ENCODE results near the gene TNNI2. TPM values are rescaled to one million over a fixed set of nuclear protein-coding genes. Genes with fewer than 3 reads are reported as not detected.

TNNI2 gene
- total and polyA plus RNA-seq, 5 donors from 2014 or later: not detected

- ATAC-seq (ENCODE audit: low read depth in 2 of 2): peak; percentile 52 to 62
- Histone ChIP-seq H3K9me3 (ENCODE audit: control insufficient read depth in 2 of 2, low read length in 2 of 2) (no peaks in the 10 kb centered on the region), H3K36me3 (ENCODE audit: control insufficient read depth, insufficient read depth, low read length) (no peaks in the 10 kb centered on the region), H3K27ac (ENCODE audit: insufficient read depth, low read length, poor library complexity, severe bottlenecking) (peak overlapping the region; percentile 76), H3K27me3 (ENCODE audit: control insufficient read depth, insufficient read depth, low read length) (no peaks in the 10 kb centered on the region), H3K4me1 (ENCODE audit: control insufficient read depth, insufficient read depth, low read length, poor library complexity, severe bottlenecking) (peaks cover 74% of the 10 kb centered on the region), H3K4me3 (ENCODE audit: low read depth, low read length) (peak overlapping the region; percentile 81)
- H3K4me3 Mint-ChIP-seq: peak overlapping the region; percentile 83 to 91 (median 87)
- no peaks in the 10 kb centered on the region for H3K9me3 Mint-ChIP-seq
- peak in 2 of 3 donors; percentile 62 to 71 for DNase-seq
- peak overlapping the region; percentile 96 to 100 (median 99) for H3K27ac Mint-ChIP-seq
- H3K27me3 Mint-ChIP-seq: peaks cover 4% of the 10 kb centered on the region
- no peaks in the 10 kb centered on the region for H3K36me3 Mint-ChIP-seq
- peaks cover 12 to 76% (median 35%) of the 10 kb centered on the region in 4 donors for H3K4me1 Mint-ChIP-seq
These were observed 7.0 kb downstream of the TNNI2 start for GRCh38 chr11:1845561-1846452.

GRCh38 chr11:1846453-1846932 lies 7.7 kb downstream of the TNNI2 start:
- H3K27ac ChIP-seq (ENCODE audit: insufficient read depth, low read length, poor library complexity, severe bottlenecking): peak overlapping the region; percentile 76
- no peak for ATAC-seq (ENCODE audit: low read depth in 2 of 2)
- Mint-ChIP-seq H3K36me3 (no peaks in the 10 kb centered on the region), H3K4me3 (peak overlapping the region in 1 of 4 donors; percentile 66), H3K27me3 (peaks cover 7% of the 10 kb centered on the region), H3K27ac (peak overlapping the region in 2 of 3 donors; percentile 86 to 92), H3K4me1 (peaks cover 12 to 83% (median 38%) of the 10 kb centered on the region in 4 donors), H3K9me3 (no peaks in the 10 kb centered on the region)
- no peaks in the 10 kb centered on the region for H3K27me3 ChIP-seq (ENCODE audit: control insufficient read depth, insufficient read depth, low read length)
- no peak overlapping the region for H3K4me3 ChIP-seq (ENCODE audit: low read depth, low read length)
- no peaks in the 10 kb centered on the region for H3K9me3 ChIP-seq (ENCODE audit: control insufficient read depth in 2 of 2, low read length in 2 of 2)
- peaks cover 81% of the 10 kb centered on the region for H3K4me1 ChIP-seq (ENCODE audit: control insufficient read depth, insufficient read depth, low read length, poor library complexity, severe bottlenecking)
- H3K36me3 ChIP-seq (ENCODE audit: control insufficient read depth, insufficient read depth, low read length): no peaks in the 10 kb centered on the region
- no peak for DNase-seq

- no peaks in the 10 kb centered on the region for H3K36me3 Mint-ChIP-seq
- no peak overlapping the region for H3K27ac ChIP-seq (ENCODE audit: insufficient read depth, low read length, poor library complexity, severe bottlenecking)
- H3K4me3 ChIP-seq (ENCODE audit: low read depth, low read length): no peak overlapping the region
- H3K27ac Mint-ChIP-seq: peak overlapping the region; percentile 73 to 92 (median 86)
- H3K9me3 Mint-ChIP-seq: no peaks in the 10 kb centered on the region
- H3K36me3 ChIP-seq (ENCODE audit: control insufficient read depth, insufficient read depth, low read length): no peaks in the 10 kb centered on the region
- peaks cover 7% of the 10 kb centered on the region for H3K27me3 Mint-ChIP-seq
- H3K4me1 Mint-ChIP-seq: peaks cover 12 to 90% (median 39%) of the 10 kb centered on the region in 4 donors
- H3K4me1 ChIP-seq (ENCODE audit: control insufficient read depth, insufficient read depth, low read length, poor library complexity, severe bottlenecking): peaks cover 87% of the 10 kb centered on the region
- H3K27me3 ChIP-seq (ENCODE audit: control insufficient read depth, insufficient read depth, low read length): no peaks in the 10 kb centered on the region
- peak overlapping the region in 3 of 4 donors; percentile 15 to 66 (median 54) for H3K4me3 Mint-ChIP-seq
- no peaks in the 10 kb centered on the region for H3K9me3 ChIP-seq (ENCODE audit: control insufficient read depth in 2 of 2, low read length in 2 of 2)
- ATAC-seq (ENCODE audit: low read depth in 2 of 2) (no peak), DNase-seq (no peak)
These were observed 8.4 kb downstream of the TNNI2 start for GRCh38 chr11:1847006-1847735.

- Mint-ChIP-seq H3K27me3 (peaks cover 7% of the 10 kb centered on the region), H3K4me1 (peaks cover 12 to 95% (median 44%) of the 10 kb centered on the region in 4 donors), H3K36me3 (peaks cover 4% of the 10 kb centered on the region), H3K4me3 (peak overlapping the region in 3 of 4 donors; percentile 9 to 54 (median 15)), H3K27ac (peak overlapping the region; percentile 73 to 80 (median 79)), H3K9me3 (no peaks in the 10 kb centered on the region)
- no peak overlapping the region for H3K27ac ChIP-seq (ENCODE audit: insufficient read depth, low read length, poor library complexity, severe bottlenecking)
- no peaks in the 10 kb centered on the region for H3K27me3 ChIP-seq (ENCODE audit: control insufficient read depth, insufficient read depth, low read length)
- no peak overlapping the region for H3K4me3 ChIP-seq (ENCODE audit: low read depth, low read length)
- no peaks in the 10 kb centered on the region for H3K36me3 ChIP-seq (ENCODE audit: control insufficient read depth, insufficient read depth, low read length)
- no peak for ATAC-seq (ENCODE audit: low read depth in 2 of 2)
- DNase-seq: no peak
- no peaks in the 10 kb centered on the region for H3K9me3 ChIP-seq (ENCODE audit: control insufficient read depth in 2 of 2, low read length in 2 of 2)
- H3K4me1 ChIP-seq (ENCODE audit: control insufficient read depth, insufficient read depth, low read length, poor library complexity, severe bottlenecking): peaks cover 95% of the 10 kb centered on the region
These were observed 9.3 kb downstream of the TNNI2 start for GRCh38 chr11:1847926-1848639.

- peaks cover 90% of the 10 kb centered on the region for H3K4me1 ChIP-seq (ENCODE audit: control insufficient read depth, insufficient read depth, low read length, poor library complexity, severe bottlenecking)
- H3K27me3 ChIP-seq (ENCODE audit: control insufficient read depth, insufficient read depth, low read length): no peaks in the 10 kb centered on the region
- Mint-ChIP-seq H3K4me3 (peak overlapping the region in 2 of 4 donors; percentile 69 to 79), H3K4me1 (peaks cover 12 to 91% (median 40%) of the 10 kb centered on the region in 4 donors), H3K27me3 (peaks cover 7% of the 10 kb centered on the region), H3K27ac (peak overlapping the region; percentile 47 to 96 (median 79)), H3K9me3 (no peaks in the 10 kb centered on the region), H3K36me3 (peaks cover 4% of the 10 kb centered on the region)
- no peak overlapping the region for H3K4me3 ChIP-seq (ENCODE audit: low read depth, low read length)
- no peaks in the 10 kb centered on the region for H3K36me3 ChIP-seq (ENCODE audit: control insufficient read depth, insufficient read depth, low read length)
- no peak for ATAC-seq (ENCODE audit: low read depth in 2 of 2)
- no peak for DNase-seq
- no peak overlapping the region for H3K27ac ChIP-seq (ENCODE audit: insufficient read depth, low read length, poor library complexity, severe bottlenecking)
- no peaks in the 10 kb centered on the region for H3K9me3 ChIP-seq (ENCODE audit: control insufficient read depth in 2 of 2, low read length in 2 of 2)
These were observed 10.1 kb downstream of the TNNI2 start for GRCh38 chr11:1848640-1849430.

- Mint-ChIP-seq H3K4me1 (peaks cover 0 to 79% (median 28%) of the 10 kb centered on the region in 4 donors), H3K27ac (peak overlapping the region; percentile 96 to 99 (median 99)), H3K4me3 (peak overlapping the region; percentile 98 to 100 (median 100)), H3K27me3 (peaks cover 7% of the 10 kb centered on the region), H3K36me3 (peaks cover 4% of the 10 kb centered on the region), H3K9me3 (no peaks in the 10 kb centered on the region)
- Histone ChIP-seq H3K36me3 (ENCODE audit: control insufficient read depth, insufficient read depth, low read length) (no peaks in the 10 kb centered on the region), H3K4me1 (ENCODE audit: control insufficient read depth, insufficient read depth, low read length, poor library complexity, severe bottlenecking) (peaks cover 88% of the 10 kb centered on the region), H3K4me3 (ENCODE audit: low read depth, low read length) (peak overlapping the region; percentile 81), H3K27me3 (ENCODE audit: control insufficient read depth, insufficient read depth, low read length) (no peaks in the 10 kb centered on the region), H3K27ac (ENCODE audit: insufficient read depth, low read length, poor library complexity, severe bottlenecking) (peak overlapping the region; percentile 84), H3K9me3 (ENCODE audit: control insufficient read depth in 2 of 2, low read length in 2 of 2) (no peaks in the 10 kb centered on the region)
- peak in 1 of 3 donors; percentile 17 for DNase-seq
- ATAC-seq (ENCODE audit: low read depth in 2 of 2): no peak
These were observed 12.8 kb downstream of the TNNI2 start for GRCh38 chr11:1851468-1852180.

Data from CD4-positive, CD25-positive, alpha-beta regulatory T cell (primary cell).